ENCODE measurements around the gene ELANE. TPM values are rescaled to one million over a fixed set of nuclear protein-coding genes. Genes with fewer than 3 reads are reported as not detected.

The ELANE gene
- total RNA-seq, 4 donors from 2014 or later, result 0.72 to 7.7 (median 1.0) TPM; not detected in 1

GRCh38 chr19:811506-812048 is 40.5 kb upstream of the ELANE start:
- DNase-seq (ENCODE audit: low spot score) (no peak), ATAC-seq (ENCODE audit: low FRiP score) (no peak)
- no peak for TF ChIP-seq CTCF (IDR thresholded peaks at IDR 0.05)

GRCh38 chr19:812049-812746 is 39.9 kb upstream of the ELANE start:
- DNase-seq (ENCODE audit: low spot score), result no peak
- TF ChIP-seq CTCF (IDR thresholded peaks at IDR 0.05), result no peak
- no peak for ATAC-seq (ENCODE audit: low FRiP score)

GRCh38 chr19:812747-813218 is 39.3 kb upstream of the ELANE start:
- no peak for TF ChIP-seq CTCF (IDR thresholded peaks at IDR 0.05)
- DNase-seq (ENCODE audit: low spot score) (no peak), ATAC-seq (ENCODE audit: low FRiP score) (no peak)

GRCh38 chr19:813219-814151 is 38.6 kb upstream of the ELANE start:
- ATAC-seq (ENCODE audit: low FRiP score) (no peak), DNase-seq (ENCODE audit: low spot score) (no peak)
- TF ChIP-seq CTCF (IDR thresholded peaks at IDR 0.05), result no peak

GRCh38 chr19:814152-815078 is 37.7 kb upstream of the ELANE start:
- ATAC-seq (ENCODE audit: low FRiP score) (peak; percentile 13), DNase-seq (ENCODE audit: low spot score) (no peak)
- TF ChIP-seq CTCF (IDR thresholded peaks at IDR 0.05), result no peak

GRCh38 chr19:815079-815774 is 36.9 kb upstream of the ELANE start:
- no peak for DNase-seq (ENCODE audit: low spot score)
- TF ChIP-seq CTCF (IDR thresholded peaks at IDR 0.05), result no peak
- ATAC-seq (ENCODE audit: low FRiP score), result peak; percentile 12
